Right lobe of liver (tissue), 4 donors: ENCODE measurements around the gene FILIP1L.

ENCODE experiments used
- POLR2A ChIP-seq: fragments of 450-650 bp; IDR thresholded peaks from one replicate; pipeline ENCODE4 v1.6.1; 2017; ENCODE audit warnings: antibody characterized with exemption, mild to moderate bottlenecking
- TF ChIP-seq, protein P1 (sequence below), 4 donors: fragments of 200-600 bp in 3 of 4; fragments of 450-650 bp in 1 of 4; IDR thresholded peaks; one replicate each; pipeline versions ENCODE4 v1.5.1 to v1.8.0; 2016 to 2022; ENCODE audit warnings: antibody characterized with exemption in 4 of 4, mild to moderate bottlenecking in 2 of 4
- donor health status: DM: no; HTN: no; CAD: no.
- donor health status: DM: no; HTN: no; CAD: no.
- donor health status: DM: no; HTN: yes; CAD: no.

DNA sequence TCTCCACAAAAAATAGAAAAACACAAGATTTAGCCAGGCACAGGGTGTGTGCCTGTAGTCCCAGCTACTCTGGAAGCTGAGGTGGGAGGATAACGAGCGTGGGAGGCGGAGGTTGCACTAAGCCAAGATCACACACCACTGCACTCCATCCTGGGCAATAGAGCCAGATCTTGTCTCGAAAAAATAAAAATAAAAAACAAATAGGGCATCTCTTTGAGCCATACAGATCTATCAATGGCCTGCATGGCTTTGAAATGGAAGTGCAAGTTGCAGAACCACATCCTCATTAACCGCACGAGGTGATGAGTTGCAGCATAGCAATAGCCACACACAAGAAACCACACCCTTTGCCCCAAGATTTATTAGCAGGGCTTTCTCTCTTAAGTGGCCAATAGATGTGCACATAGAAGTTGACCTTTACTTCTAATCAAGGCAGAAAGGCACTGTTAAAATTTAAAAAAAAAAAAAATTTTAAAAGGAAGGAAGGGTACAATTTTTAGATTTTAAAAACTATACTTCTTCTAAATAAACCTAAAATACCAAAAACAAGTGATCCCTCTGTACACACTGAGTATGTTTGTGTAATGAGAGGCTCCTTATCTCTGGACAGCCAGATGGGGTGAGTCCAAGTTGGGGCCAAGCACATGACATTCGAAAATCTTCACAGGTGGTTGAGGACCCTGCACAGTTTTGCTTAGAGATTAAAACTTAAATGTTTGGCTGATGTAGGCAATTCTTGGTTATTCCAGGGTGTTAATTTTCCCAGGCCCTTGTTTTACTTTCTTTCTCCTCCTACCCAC, 53.4 kb downstream of the FILIP1L start:
- TF ChIP-seq, protein P1, sequence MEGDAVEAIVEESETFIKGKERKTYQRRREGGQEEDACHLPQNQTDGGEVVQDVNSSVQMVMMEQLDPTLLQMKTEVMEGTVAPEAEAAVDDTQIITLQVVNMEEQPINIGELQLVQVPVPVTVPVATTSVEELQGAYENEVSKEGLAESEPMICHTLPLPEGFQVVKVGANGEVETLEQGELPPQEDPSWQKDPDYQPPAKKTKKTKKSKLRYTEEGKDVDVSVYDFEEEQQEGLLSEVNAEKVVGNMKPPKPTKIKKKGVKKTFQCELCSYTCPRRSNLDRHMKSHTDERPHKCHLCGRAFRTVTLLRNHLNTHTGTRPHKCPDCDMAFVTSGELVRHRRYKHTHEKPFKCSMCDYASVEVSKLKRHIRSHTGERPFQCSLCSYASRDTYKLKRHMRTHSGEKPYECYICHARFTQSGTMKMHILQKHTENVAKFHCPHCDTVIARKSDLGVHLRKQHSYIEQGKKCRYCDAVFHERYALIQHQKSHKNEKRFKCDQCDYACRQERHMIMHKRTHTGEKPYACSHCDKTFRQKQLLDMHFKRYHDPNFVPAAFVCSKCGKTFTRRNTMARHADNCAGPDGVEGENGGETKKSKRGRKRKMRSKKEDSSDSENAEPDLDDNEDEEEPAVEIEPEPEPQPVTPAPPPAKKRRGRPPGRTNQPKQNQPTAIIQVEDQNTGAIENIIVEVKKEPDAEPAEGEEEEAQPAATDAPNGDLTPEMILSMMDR (IDR thresholded peaks at IDR 0.05), result no peak
- TF ChIP-seq POLR2A, result no peak
